ENCODE data around the gene UGT1A5. TPM values are rescaled to one million over a fixed set of nuclear protein-coding genes. Genes with fewer than 3 reads are reported as not detected.
A peak's percentile ranks its signal among the peaks of the same experiment; 100 is the strongest.

UGT1A5 gene
- polyA plus RNA-seq, 1 donor (not counting 4 experiments of a cell fraction or from before 2014, with no cell fraction given): 1.3 TPM

DNA sequence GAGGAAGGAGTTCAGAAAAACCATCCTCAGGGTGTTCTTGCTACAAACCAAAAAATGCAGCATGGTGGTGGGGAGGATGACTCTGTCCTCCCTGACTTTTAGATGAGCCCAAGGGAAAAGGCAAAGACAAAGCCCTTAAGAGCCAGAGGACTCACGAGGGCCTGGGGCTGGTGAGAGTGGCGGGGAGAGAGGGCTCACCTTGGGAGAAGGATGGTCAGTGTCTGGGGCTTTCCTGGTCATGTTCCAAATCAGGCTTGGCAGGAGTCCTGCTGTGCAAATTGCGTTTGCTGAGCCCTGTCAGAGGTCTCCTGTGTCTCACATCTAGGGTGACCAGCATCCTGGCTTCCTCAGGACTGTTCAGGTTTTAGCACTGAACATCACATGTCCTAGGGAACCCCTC is 52.1 kb downstream of the UGT1A5 start:
- no peak overlapping the region for H3K9ac ChIP-seq (ENCODE audit: control insufficient read depth, extremely low read depth, insufficient read depth, low read length)
- H3K27me3 ChIP-seq (ENCODE audit: control insufficient read depth, extremely low read depth, insufficient read depth, low read length): no peaks in the 10 kb centered on the region
- peak; percentile 39 for FAIRE-seq
- no peak overlapping the region for H3K27ac ChIP-seq (ENCODE audit: control insufficient read depth, insufficient read depth, low read length)
- dilution Hi-C loops (cut with MboI; ENCODE audit: extremely low pct_ligation_motif_present, low sequenced_read_pairs): no loop called here
- H3K36me3 ChIP-seq (ENCODE audit: control insufficient read depth in 2 of 2, extremely low read depth in 1 of 2, insufficient read depth in 2 of 2, low read length in 2 of 2): peaks cover 9 to 15% of the 10 kb centered on the region in 2 experiments
- peaks cover 34% of the 10 kb centered on the region for H3K4me1 ChIP-seq (ENCODE audit: control insufficient read depth, extremely low read depth, insufficient read depth, low read length)
- no peaks in the 10 kb centered on the region for H3K9me1 ChIP-seq (ENCODE audit: control insufficient read depth, extremely low read depth, insufficient read depth, low read length)
- peaks cover 7% of the 10 kb centered on the region for H3K79me2 ChIP-seq (ENCODE audit: control insufficient read depth, insufficient read depth, low read length)
- no peak overlapping the region for H3K4me3 ChIP-seq (ENCODE audit: control insufficient read depth in 2 of 3, extremely low read depth in 1 of 3, insufficient read depth in 2 of 3, low read depth in 1 of 3, low read length in 3 of 3)
- no peaks in the 10 kb centered on the region for H3K9me3 ChIP-seq (ENCODE audit: control insufficient read depth, low read depth, low read length)
- H2AFZ ChIP-seq (ENCODE audit: control insufficient read depth, low read length): no peak overlapping the region
- H4K20me1 ChIP-seq (ENCODE audit: control insufficient read depth, extremely low read depth, insufficient read depth, low read length): no peaks in the 10 kb centered on the region
- TF ChIP-seq EZH2 (IDR thresholded peaks at IDR 0.05; ENCODE audit: low read length): no peak
- TF ChIP-seq, protein P1, sequence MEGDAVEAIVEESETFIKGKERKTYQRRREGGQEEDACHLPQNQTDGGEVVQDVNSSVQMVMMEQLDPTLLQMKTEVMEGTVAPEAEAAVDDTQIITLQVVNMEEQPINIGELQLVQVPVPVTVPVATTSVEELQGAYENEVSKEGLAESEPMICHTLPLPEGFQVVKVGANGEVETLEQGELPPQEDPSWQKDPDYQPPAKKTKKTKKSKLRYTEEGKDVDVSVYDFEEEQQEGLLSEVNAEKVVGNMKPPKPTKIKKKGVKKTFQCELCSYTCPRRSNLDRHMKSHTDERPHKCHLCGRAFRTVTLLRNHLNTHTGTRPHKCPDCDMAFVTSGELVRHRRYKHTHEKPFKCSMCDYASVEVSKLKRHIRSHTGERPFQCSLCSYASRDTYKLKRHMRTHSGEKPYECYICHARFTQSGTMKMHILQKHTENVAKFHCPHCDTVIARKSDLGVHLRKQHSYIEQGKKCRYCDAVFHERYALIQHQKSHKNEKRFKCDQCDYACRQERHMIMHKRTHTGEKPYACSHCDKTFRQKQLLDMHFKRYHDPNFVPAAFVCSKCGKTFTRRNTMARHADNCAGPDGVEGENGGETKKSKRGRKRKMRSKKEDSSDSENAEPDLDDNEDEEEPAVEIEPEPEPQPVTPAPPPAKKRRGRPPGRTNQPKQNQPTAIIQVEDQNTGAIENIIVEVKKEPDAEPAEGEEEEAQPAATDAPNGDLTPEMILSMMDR (optimal IDR thresholded peaks at IDR 0.05 in 1 of 3, IDR thresholded peaks at IDR 0.05 in 1 of 3, conservative IDR thresholded peaks at IDR 0.05 in 1 of 3; ENCODE audit: extremely low read depth in 1 of 3, insufficient read depth in 2 of 3, low read length in 3 of 3): no peak
- DNase-seq (ENCODE audit: low read depth, low spot score): no peak
- peak overlapping the region; percentile 44 for H3K4me2 ChIP-seq (ENCODE audit: control insufficient read depth, extremely low read depth, insufficient read depth, low read depth, low read length)

DNA sequence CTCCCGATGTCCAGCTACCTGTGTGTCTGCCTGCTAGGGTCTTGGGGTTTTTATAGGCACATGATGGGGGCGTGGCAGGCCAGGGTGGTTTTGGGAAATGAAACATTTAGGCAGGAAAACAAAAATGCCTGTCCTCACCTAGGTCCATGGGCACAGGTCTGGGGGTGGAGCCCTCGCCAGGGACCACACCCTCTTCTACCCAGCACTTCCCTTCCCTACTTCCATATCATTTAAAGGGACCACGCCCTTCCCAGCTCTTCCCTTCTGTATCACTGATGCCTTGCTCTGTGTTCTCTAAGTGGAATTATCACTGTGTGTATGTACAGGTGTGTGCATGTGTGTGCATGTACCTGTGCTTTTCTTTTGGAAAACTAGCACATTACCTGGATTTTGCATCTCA is 53.7 kb downstream of the UGT1A5 start:
- Histone ChIP-seq H3K9me1 (ENCODE audit: control insufficient read depth, extremely low read depth, insufficient read depth, low read length) (no peaks in the 10 kb centered on the region), H2AFZ (ENCODE audit: control insufficient read depth, low read length) (no peak overlapping the region), H3K9ac (ENCODE audit: control insufficient read depth, extremely low read depth, insufficient read depth, low read length) (no peak overlapping the region), H3K4me2 (ENCODE audit: control insufficient read depth, extremely low read depth, insufficient read depth, low read depth, low read length) (no peak overlapping the region), H3K4me1 (ENCODE audit: control insufficient read depth, extremely low read depth, insufficient read depth, low read length) (peaks cover 20% of the 10 kb centered on the region), H3K36me3 (ENCODE audit: control insufficient read depth in 2 of 2, extremely low read depth in 1 of 2, insufficient read depth in 2 of 2, low read length in 2 of 2) (peaks cover 11 to 19% of the 10 kb centered on the region in 2 experiments), H4K20me1 (ENCODE audit: control insufficient read depth, extremely low read depth, insufficient read depth, low read length) (no peaks in the 10 kb centered on the region), H3K27me3 (ENCODE audit: control insufficient read depth, extremely low read depth, insufficient read depth, low read length) (no peaks in the 10 kb centered on the region), H3K4me3 (ENCODE audit: control insufficient read depth in 2 of 3, extremely low read depth in 1 of 3, insufficient read depth in 2 of 3, low read depth in 1 of 3, low read length in 3 of 3) (no peak overlapping the region), H3K27ac (ENCODE audit: control insufficient read depth, insufficient read depth, low read length) (no peak overlapping the region), H3K9me3 (ENCODE audit: control insufficient read depth, low read depth, low read length) (no peaks in the 10 kb centered on the region), H3K79me2 (ENCODE audit: control insufficient read depth, insufficient read depth, low read length) (peaks cover 5% of the 10 kb centered on the region)
- DNase-seq (ENCODE audit: low read depth, low spot score) (no peak), FAIRE-seq (no peak)
- TF ChIP-seq, protein P1 (optimal IDR thresholded peaks at IDR 0.05 in 1 of 3, IDR thresholded peaks at IDR 0.05 in 1 of 3, conservative IDR thresholded peaks at IDR 0.05 in 1 of 3; ENCODE audit: extremely low read depth in 1 of 3, insufficient read depth in 2 of 3, low read length in 3 of 3): no peak
- TF ChIP-seq EZH2 (IDR thresholded peaks at IDR 0.05; ENCODE audit: low read length): no peak
- dilution Hi-C loops (cut with MboI; ENCODE audit: extremely low pct_ligation_motif_present, low sequenced_read_pairs): no loop called here

Data from keratinocyte (primary cell).